GM21723 (cell line): ENCODE results near the gene GPC2.

ENCODE experiments used
- ATAC-seq: cut with Tn5 transposase; IDR thresholded peaks from one replicate; pipeline ENCODE4 v1.9.1; 2021; ENCODE audit warnings: mild to moderate bottlenecking, moderate library complexity; ENCODE audit not compliant: unreplicated experiment

Gene GPC2

GRCh38 chr7:100126239-100126930 is 50.8 kb downstream of the GPC2 start:
- ATAC-seq = peak; percentile 24

DNA sequence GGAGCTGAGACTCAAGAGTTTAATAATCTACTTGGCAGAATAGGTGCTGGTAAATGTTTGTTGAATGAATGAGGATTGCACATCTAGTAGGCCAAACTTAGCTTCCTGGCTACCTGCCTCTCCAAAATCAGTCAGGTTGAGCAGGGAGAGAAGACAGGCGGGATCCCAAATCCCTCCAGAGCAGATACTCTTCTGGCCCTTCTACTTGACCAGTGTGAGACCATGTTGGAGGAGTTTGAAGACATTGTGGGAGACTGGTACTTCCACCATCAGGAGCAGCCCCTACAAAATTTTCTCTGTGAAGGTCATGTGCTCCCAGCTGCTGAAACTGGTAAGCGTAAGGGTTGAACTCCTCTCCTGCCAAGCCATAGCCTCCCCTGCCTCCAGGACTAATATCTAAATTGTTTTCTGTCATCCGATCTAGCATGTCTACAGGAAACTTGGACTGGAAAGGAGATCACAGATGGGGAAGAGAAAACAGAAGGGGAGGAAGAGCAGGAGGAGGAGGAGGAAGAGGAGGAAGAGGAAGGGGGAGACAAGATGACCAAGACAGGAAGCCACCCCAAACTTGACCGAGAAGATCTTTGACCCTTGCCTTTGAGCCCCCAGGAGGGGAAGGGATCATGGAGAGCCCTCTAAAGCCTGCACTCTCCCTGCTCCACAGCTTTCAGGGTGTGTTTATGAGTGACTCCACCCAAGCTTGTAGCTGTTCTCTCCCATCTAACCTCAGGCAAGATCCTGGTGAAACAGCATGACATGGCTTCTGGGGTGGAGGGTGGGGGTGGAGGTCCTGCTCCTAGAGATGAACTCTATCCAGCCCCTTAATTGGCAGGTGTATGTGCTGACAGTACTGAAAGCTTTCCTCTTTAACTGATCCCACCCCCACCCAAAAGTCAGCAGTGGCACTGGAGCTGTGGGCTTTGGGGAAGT is 52.6 kb downstream of the GPC2 start:
- ATAC-seq = no peak

DNA sequence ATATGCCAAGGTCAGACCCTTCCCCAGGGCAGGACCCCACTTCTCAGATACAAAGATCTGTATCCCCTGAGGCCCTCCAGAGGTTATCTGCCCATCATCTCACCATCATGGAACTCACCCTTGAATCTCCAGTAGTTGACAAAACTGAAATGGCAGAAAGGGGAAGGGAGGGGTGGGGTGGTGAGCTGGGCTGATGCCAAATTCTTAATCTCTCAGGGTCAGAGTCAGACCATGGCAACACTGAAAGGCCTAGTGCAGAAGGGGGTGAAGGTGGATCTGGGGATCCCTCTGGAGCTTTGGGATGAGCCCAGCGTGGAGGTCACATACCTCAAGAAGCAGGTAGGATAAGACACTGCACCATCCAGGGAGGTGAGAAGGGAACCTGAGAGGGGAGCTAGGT is 54.6 kb downstream of the GPC2 start:
- no peak for ATAC-seq

- no peak for ATAC-seq
Measured at GRCh38 chr7:100122067-100122466, 55.1 kb downstream of the GPC2 start.

DNA sequence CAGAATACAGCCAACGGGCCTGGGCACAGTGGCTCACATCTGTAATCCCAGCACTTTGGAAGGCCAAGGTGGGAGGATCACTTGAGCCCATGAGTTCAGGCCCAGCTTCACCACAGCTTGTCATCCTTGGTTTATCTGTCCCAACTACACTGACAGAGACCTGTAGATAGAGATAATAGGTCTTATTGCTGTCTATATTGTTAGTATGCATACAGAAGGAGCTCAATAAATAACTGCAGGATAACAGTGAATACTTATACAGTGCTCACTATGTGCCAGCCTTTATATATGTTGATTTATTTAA is 56.5 kb downstream of the GPC2 start:
- no peak for ATAC-seq

DNA sequence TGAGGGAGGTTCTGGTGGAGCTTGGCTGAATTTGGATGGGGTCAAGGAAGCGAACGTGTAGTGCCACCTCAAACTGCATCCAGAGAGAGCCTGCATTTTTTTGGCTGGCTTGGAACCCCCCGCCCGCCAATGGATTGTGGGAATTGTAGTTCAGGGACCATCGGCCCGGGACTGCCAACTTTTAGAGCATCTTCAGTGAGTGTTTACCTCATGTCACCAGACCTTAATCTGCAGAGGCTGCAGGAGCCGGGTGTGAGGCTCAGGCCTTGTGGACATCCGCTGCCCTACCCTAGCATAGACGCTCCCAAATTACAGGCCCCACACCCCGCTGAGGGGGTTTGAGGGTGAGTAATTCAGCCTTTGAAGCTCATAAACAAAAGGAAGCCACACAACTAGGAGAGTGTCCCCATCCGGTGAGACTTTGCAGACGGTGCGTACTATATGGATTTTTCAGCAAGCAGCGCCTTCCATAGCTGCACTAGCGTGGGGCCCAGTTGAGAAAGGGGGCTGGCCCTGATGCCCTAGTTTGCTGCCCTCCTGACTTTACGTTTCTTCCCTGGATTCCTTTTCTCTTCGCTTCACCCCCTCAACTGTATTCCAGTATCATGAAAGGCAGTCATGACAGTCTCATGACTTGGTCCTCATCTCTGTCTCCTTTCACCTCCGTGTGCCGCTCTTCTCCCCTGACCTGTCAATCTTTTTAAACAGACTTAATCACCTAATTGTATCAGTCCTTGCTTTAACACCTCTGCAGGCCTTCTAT is 57.0 kb downstream of the GPC2 start:
- peak; percentile 40 for ATAC-seq
